ENCODE results near the gene TCEAL1.

The TCEAL1 gene

DNA sequence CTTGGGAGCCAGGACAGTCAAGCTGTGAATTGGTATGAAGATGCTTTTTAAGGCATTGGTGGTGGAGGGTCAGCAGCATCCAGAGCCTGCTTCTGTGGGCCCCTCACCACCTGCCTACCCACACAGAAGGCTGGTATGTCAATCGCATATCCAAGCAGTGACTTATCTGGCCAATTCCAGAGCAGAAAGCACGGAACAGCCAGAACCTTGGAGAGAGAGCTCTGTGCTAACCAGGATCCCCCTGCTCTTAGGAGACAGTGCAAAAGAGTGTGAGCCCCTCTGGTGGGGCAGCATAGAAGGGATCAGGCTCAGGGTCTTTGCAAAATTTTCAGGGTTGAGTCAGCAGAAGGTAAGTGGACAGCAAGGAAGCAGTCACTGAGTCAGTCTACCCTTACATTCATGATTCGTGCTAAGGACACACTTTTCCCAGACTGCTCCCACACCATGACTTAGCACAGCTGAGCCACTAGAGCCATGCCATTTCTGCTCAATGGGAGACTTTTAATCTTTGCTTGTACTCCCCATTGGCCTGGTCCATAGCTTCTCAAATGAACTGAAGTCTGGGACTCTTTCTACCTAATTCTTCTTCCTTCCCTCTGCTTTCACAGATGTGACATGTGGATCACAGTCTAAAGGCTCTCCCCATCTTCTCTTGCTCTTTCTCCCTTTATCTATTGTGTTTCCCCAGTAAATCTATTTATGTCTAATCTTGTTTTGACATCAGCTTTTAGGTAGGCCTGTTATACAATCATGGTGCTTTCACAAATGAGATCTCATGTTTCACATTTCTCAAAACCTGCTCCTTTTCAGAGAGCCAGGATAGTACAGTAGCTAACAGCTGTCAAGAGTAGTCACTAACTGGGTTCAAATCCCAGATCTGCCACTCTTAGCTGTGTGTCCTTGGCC, 37.7 kb downstream of the TCEAL1 start:
- DNase-seq (ENCODE audit: low read depth) = no peak
- H3K4me3 ChIP-seq (ENCODE audit: control insufficient read depth, low read depth, low read length) = no peak overlapping the region
- TF ChIP-seq, protein P1, sequence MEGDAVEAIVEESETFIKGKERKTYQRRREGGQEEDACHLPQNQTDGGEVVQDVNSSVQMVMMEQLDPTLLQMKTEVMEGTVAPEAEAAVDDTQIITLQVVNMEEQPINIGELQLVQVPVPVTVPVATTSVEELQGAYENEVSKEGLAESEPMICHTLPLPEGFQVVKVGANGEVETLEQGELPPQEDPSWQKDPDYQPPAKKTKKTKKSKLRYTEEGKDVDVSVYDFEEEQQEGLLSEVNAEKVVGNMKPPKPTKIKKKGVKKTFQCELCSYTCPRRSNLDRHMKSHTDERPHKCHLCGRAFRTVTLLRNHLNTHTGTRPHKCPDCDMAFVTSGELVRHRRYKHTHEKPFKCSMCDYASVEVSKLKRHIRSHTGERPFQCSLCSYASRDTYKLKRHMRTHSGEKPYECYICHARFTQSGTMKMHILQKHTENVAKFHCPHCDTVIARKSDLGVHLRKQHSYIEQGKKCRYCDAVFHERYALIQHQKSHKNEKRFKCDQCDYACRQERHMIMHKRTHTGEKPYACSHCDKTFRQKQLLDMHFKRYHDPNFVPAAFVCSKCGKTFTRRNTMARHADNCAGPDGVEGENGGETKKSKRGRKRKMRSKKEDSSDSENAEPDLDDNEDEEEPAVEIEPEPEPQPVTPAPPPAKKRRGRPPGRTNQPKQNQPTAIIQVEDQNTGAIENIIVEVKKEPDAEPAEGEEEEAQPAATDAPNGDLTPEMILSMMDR (IDR thresholded peaks at IDR 0.05; ENCODE audit: control insufficient read depth, insufficient read depth, low read depth, low read length, missing control alignments) = no peak

DNA sequence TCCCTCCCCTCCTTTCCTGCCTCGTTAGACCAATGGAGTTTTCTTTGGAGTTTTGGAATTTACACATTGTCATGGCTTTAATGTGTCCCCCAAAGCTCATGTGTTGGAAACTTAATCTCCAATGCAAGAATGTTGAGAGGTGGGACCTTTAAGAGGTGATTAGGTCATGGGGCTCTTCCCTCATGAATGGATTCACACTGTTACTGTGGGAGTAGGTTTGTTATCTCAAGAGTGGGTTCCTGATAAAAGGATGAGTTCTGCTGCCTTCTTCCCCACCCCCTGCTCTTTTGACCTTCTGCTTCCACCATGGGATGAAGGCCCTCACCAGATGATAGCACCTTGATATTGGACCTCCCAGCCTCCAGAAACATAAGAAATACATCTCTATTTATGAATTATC, 41.0 kb downstream of the TCEAL1 start:
- DNase-seq (ENCODE audit: low read depth) = no peak
- TF ChIP-seq, protein P1 (IDR thresholded peaks at IDR 0.05; ENCODE audit: control insufficient read depth, insufficient read depth, low read depth, low read length, missing control alignments) = no peak
- H3K4me3 ChIP-seq (ENCODE audit: control insufficient read depth, low read depth, low read length) = no peak overlapping the region

DNA sequence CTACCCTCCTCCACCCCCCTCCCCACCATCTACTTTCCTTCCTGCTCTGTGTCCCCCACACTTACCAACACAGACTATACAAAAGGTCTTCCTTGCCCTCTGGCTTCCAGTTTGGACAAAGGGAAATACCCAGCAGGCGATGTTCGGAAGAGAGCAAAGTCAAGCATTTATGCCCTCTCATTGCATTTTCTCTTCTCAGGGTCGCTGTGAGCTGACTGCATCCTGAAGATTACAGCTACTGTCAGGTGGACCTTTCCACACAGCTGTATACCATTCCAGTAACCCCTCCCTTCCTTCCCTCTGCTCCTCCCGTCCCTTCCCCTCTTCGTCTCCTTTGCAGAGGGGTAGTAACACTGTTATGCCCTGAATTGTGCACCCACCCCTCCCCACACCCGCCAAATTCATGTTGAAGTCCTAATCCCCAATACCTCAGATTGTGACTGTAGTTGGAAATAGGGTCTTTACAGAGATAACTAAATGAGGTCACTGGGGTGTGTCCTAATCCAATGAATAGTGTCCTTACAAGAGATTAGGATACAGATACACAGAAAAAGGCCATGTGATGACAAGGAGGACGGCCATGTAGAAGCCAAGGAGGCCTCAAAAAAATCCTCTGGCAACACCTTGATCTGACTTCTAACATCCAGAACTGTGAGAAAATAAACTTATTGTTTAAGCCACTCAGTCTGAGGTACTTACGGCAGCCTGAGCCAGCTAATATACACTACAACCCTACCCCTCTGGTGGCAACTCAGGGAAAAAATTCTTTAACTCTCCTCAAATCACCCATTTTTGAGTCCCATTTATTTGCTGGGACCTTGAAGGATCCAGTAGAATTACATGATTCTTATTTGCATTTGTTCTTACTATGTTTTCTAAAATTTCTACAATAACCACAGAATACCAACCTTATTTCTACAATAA, 46.0 kb downstream of the TCEAL1 start:
- no peak for DNase-seq (ENCODE audit: low read depth)
- H3K4me3 ChIP-seq (ENCODE audit: control insufficient read depth, low read depth, low read length) = no peak overlapping the region
- TF ChIP-seq, protein P1 (IDR thresholded peaks at IDR 0.05; ENCODE audit: control insufficient read depth, insufficient read depth, low read depth, low read length, missing control alignments) = no peak

DNA sequence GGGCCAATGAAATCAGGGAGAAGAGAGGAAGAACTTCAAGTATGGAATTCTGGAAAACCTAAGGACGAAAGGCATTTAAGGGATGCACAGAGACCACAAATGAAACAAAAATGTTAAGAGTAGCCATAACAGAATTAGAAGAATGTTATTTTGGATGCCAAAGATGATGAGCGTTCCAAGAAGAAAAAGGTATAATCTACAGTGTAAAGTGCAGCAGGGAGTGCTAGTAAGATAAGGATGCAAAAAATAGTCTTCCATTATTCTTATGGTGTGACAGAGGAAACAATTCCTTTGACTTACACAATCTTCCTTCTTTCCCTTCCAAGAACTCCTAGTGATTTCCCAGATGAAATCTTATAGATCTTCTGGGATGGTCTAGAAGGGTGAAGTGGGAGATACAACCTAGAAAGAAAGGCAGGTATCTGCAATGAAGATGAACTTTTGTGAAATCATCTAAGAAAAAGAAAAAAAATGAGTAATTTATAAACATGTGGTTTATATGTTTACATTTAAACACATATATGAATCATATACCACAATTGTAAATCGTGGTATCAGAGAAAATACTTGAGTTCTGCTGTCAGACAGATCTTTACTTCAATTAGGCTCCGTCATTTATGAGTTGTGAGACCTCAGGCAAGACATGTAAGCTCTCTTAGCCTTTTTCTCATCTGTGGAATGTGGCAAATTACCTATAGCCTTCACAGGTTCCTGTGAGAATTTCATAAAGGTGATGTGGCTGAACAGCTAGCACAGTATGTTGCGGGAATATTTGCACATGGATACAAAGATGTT, 49.6 kb downstream of the TCEAL1 start:
- no peak overlapping the region for H3K4me3 ChIP-seq (ENCODE audit: control insufficient read depth, low read depth, low read length)
- DNase-seq (ENCODE audit: low read depth) = no peak
- TF ChIP-seq, protein P1 (IDR thresholded peaks at IDR 0.05; ENCODE audit: control insufficient read depth, insufficient read depth, low read depth, low read length, missing control alignments) = no peak
